K562 (cell line): ENCODE data around the gene BTF3L4. TPM values are rescaled to one million over a fixed set of nuclear protein-coding genes. Genes with fewer than 3 reads are reported as not detected.

ENCODE experiments used
- ATAC-seq: fragments of 200-7000 bp; cut with Tn5 transposase; 3 replicates; pipeline ENCODE4 v1.9.1; 2020; ENCODE audit warnings: moderate library complexity
- BruUV-seq: library from RNA; stranded (reverse); fragments of 400-500 nt; replicated peaks from 2 replicates; lab custom pipeline; 2021; lab: Mats Ljungman, UMichigan
- CTCF ChIA-PET: fragments of 300-600 bp; formaldehyde crosslinking; extraction: SDS; loops from one replicate; lab custom pipeline; 2021; ENCODE audit warnings: low intra/inter-chr PET ratio; lab: Yijun Ruan, JAX
- POLR2A ChIA-PET: fragments of 300-600, 350-650 bp; sonication (Branson Sonifier 250); formaldehyde crosslinking; extraction: SDS; loops from one replicate; lab custom pipeline; 2021; ENCODE audit warnings: antibody characterized with exemption, inconsistent platforms; lab: Yijun Ruan, JAX
- DNase-seq, 4 experiments: peaks; one replicate each; pipeline versions ENCODE4 v3.0.0 to v3.0.0-alpha.2; 2011 to 2018; ENCODE audit warnings: low spot score in 3 of 4, mixed read lengths in 3 of 4; ENCODE audit errors: extremely low read depth in 1 of 4
- FAIRE-seq: peaks from 2 replicates; lab custom pipeline; 2011; peaks lifted over from hg19 to GRCh38; lab: Jason Lieb, UNC
- H2AFZ ChIP-seq: 2 replicates; pipeline ENCODE4 v1.6.0; 2011; ENCODE audit warnings: low read depth, low read length, control low read depth, inconsistent platforms
- H3K27ac ChIP-seq: fragments of 200-600 bp; 3 replicates; pipeline ENCODE4 v1.8.0; 2011; ENCODE audit warnings: low read depth, mild to moderate bottlenecking, control low read depth, inconsistent platforms, low read length, moderate library complexity, mixed read lengths; ENCODE audit errors: extremely low read depth
- H3K27me3 ChIP-seq, 2 experiments: fragments of 300-600 bp in 1 of 2; 2 replicates in 1 of 2; 3 replicates in 1 of 2; pipeline versions ENCODE4 v1.6.0 to v1.8.0; 2011; ENCODE audit warnings: inconsistent platforms in 2 of 2, low read length in 2 of 2, mild to moderate bottlenecking in 1 of 2, mixed read lengths in 1 of 2, moderate library complexity in 1 of 2; ENCODE audit not compliant: control insufficient read depth in 2 of 2, insufficient read depth in 2 of 2
- H3K36me3 ChIP-seq: fragments of 300-600 bp; 3 replicates; pipeline ENCODE4 v1.8.0; 2011; ENCODE audit warnings: mild to moderate bottlenecking, low read length, inconsistent platforms; ENCODE audit not compliant: control insufficient read depth, insufficient read depth
- H3K4me1 ChIP-seq, 2 experiments: fragments of 200-600 bp in 1 of 2; replicated peaks in 1 of 2; 2 replicates in 1 of 2; 3 replicates in 1 of 2; pipeline versions ENCODE4 v1.5.1 to v1.8.0; 2011; ENCODE audit warnings: inconsistent platforms in 2 of 2, low read length in 2 of 2, mild to moderate bottlenecking in 1 of 2, mixed read lengths in 1 of 2, moderate library complexity in 1 of 2; ENCODE audit not compliant: control insufficient read depth in 2 of 2, insufficient read depth in 2 of 2
- H3K4me2 ChIP-seq: 2 replicates; pipeline ENCODE4 v1.6.1; 2011; ENCODE audit warnings: low read length, control low read depth, inconsistent platforms, mixed read lengths; ENCODE audit not compliant: insufficient read depth
- H3K4me3 ChIP-seq: fragments of 200-600 bp; sonication (generic), shearing (Covaris generic); 2 replicates; pipeline ENCODE4 v1.5.1; 2016; ENCODE audit warnings: control low read depth, inconsistent platforms
- H3K79me2 ChIP-seq: fragments of 200-600 bp; 3 replicates; pipeline ENCODE4 v1.8.0; 2011; ENCODE audit warnings: low read length, inconsistent platforms; ENCODE audit not compliant: control insufficient read depth, insufficient read depth
- H3K9ac ChIP-seq, 2 experiments: 2 replicates each; pipeline versions ENCODE4 v1.6.0 to v1.6.1; 2011; ENCODE audit warnings: low read depth in 2 of 2, low read length in 2 of 2, control low read depth in 1 of 2, inconsistent platforms in 1 of 2, mild to moderate bottlenecking in 1 of 2, mixed read lengths in 1 of 2; ENCODE audit not compliant: insufficient read depth in 1 of 2
- H3K9me1 ChIP-seq: one replicate; pipeline ENCODE4 v1.6.0; 2011; ENCODE audit warnings: inconsistent platforms, mild to moderate bottlenecking, low read length, moderate library complexity; ENCODE audit not compliant: control insufficient read depth, insufficient read depth
- H3K9me3 ChIP-seq: replicated peaks from 2 replicates; pipeline ENCODE4 v1.5.1; 2011; ENCODE audit warnings: low read depth, low read length, inconsistent platforms; ENCODE audit not compliant: control insufficient read depth, insufficient read depth
- H4K20me1 ChIP-seq: replicated peaks from 2 replicates; pipeline ENCODE4 v1.6.1; 2011; ENCODE audit warnings: low read length, inconsistent platforms, mixed read lengths; ENCODE audit not compliant: control insufficient read depth, insufficient read depth
- ARID2 ChIP-seq: fragments of 450-650 bp; IDR thresholded peaks from 2 replicates; pipeline ENCODE4 v1.6.1; 2017; ENCODE audit warnings: antibody characterized with exemption, mild to moderate bottlenecking
- ARID3A ChIP-seq: IDR thresholded peaks from 2 replicates; pipeline ENCODE4 v1.6.1; 2012; ENCODE audit warnings: low read depth, low read length, improper control_type of control experiment, borderline replicate concordance
- CBX3 ChIP-seq, 2 experiments: IDR thresholded peaks; 1 replicate in 1 of 2; 2 replicates in 1 of 2; pipeline ENCODE4 v1.6.1; 2012; ENCODE audit warnings: inconsistent platforms in 2 of 2, low read length in 2 of 2, borderline replicate concordance in 1 of 2, control low read depth in 1 of 2
- FOXA3 ChIP-seq, 2 experiments: fragments of 450-650 bp in 1 of 2; sonication (generic) in 1 of 2; formaldehyde crosslinking; IDR thresholded peaks in 1 of 2; conservative IDR thresholded peaks in 1 of 2; 2 replicates each; pipeline versions ENCODE4 v1.4.0 to v1.8.0; 2020 to 2022; ENCODE audit warnings: mild to moderate bottlenecking in 2 of 2, missing genetic modification reagents in 1 of 2
- HCFC1 ChIP-seq: IDR thresholded peaks from 2 replicates; pipeline ENCODE4 v1.6.1; 2012; ENCODE audit warnings: low read depth, low read length, improper control_type of control experiment
- HDAC1 ChIP-seq, 2 experiments: fragments of 450-650 bp; IDR thresholded peaks; 2 replicates each; pipeline ENCODE4 v1.6.1; 2016 to 2017; ENCODE audit warnings: inconsistent platforms in 1 of 2, mild to moderate bottlenecking in 1 of 2, moderate library complexity in 1 of 2
- MAFF ChIP-seq: IDR thresholded peaks from 2 replicates; pipeline ENCODE4 v1.6.1; 2012; ENCODE audit warnings: low read length, improper control_type of control experiment
- NCOR1 ChIP-seq: fragments of 450-650 bp; IDR thresholded peaks from 2 replicates; pipeline ENCODE4 v1.6.1; 2016; ENCODE audit warnings: mild to moderate bottlenecking, moderate library complexity
- NR2C2 ChIP-seq, 2 experiments: fragments of 200-800 bp in 1 of 2; sonication (Bioruptor generic) in 1 of 2; sonication (generic) in 1 of 2; formaldehyde crosslinking in 1 of 2; IDR thresholded peaks; 2 replicates each; pipeline versions ENCODE4 v1.6.1 to v1.8.0; 2016 to 2022; ENCODE audit warnings: mild to moderate bottlenecking in 1 of 2, missing compliant biosample characterization in 1 of 2, missing genetic modification characterization in 1 of 2, missing genetic modification reagents in 1 of 2
- POLR2A ChIP-seq: fragments of 450-650 bp; conservative IDR thresholded peaks from 2 replicates; pipeline ENCODE4 v1.6.1; 2016
- SPI1 ChIP-seq: IDR thresholded peaks from 2 replicates; pipeline ENCODE4 v1.6.1; 2011; ENCODE audit warnings: low read depth, low read length, control low read depth, borderline replicate concordance
- XRCC3 ChIP-seq: fragments of 450-650 bp; IDR thresholded peaks from 2 replicates; pipeline ENCODE4 v1.6.1; 2017; ENCODE audit warnings: mild to moderate bottlenecking, moderate library complexity
- ZC3H4 ChIP-seq: sonication (generic); formaldehyde crosslinking; IDR thresholded peaks from 2 replicates; pipeline ENCODE4 v1.9.0; 2021; ENCODE audit warnings: missing genetic modification reagents, borderline replicate concordance
- ZC3H8 ChIP-seq: fragments of 450-650 bp; IDR thresholded peaks from 2 replicates; pipeline ENCODE4 v1.6.1; 2017
- ZNF232 ChIP-seq: sonication (generic); formaldehyde crosslinking; IDR thresholded peaks from 2 replicates; pipeline ENCODE4 v1.8.0; 2022; ENCODE audit warnings: mild to moderate bottlenecking, missing genetic modification reagents
- ZNF780A ChIP-seq: fragments of 250-450 bp; sonication (Bioruptor Pico); IDR thresholded peaks from 2 replicates; pipeline ENCODE4 v1.5.0; 2021; ENCODE audit warnings: mild to moderate bottlenecking
- ZSCAN29 ChIP-seq: fragments of 450-650 bp; IDR thresholded peaks from 2 replicates; pipeline ENCODE4 v1.6.1; 2017
- WGBS: fragments of 100-300 bp; shearing (Covaris generic); methylation state at CpG from one replicate; pipeline ENCODE4 v1.1.6; 2016; ENCODE audit warnings: low coverage, mixed read lengths; ENCODE audit not compliant: insufficient coverage; ENCODE audit errors: missing lambda C conversion rate; 5-methylcytosine and 5-hydroxymethylcytosine counted together
- in situ Hi-C: fragments of 300-500 bp; cut with MboI; formaldehyde crosslinking; loops from 4 replicates; pipeline ENCODE4 v1.15.0; 2018; ENCODE audit warnings: inconsistent platforms, mixed read lengths
- intact Hi-C: fragments of 100-400 bp; cut with micrococcal nuclease; formaldehyde crosslinking; loops from 2 replicates; pipeline ENCODE4 v1.14.2; 2022
- polyA plus RNA-seq, 8 experiments: library from polyadenylated mRNA; depleted of rRNA in 4 of 8; stranded (reverse) in 5 of 8; unstranded in 3 of 8; fragments of >200 nt; fragmentation: Nextera tagmentation in 2 of 8; fragmentation: Illumina TruSeq in 1 of 8; extraction: Ambion mirVana in 2 of 8; extraction: Trizol in 1 of 8; gene quantifications; 2 replicates each; pipeline versions ENCODE4 v1.2.1 to v1.2.3, GENCODE V29; 2011 to 2014; ENCODE audit warnings: inconsistent platforms in 1 of 8, missing spikeins in 1 of 8
- total RNA-seq, 7 experiments: library from RNA; depleted of rRNA in 6 of 7; stranded (reverse); fragments of >200 nt in 6 of 7; fragmentation: Illumina TruSeq in 2 of 7; extraction: Trizol in 2 of 7; gene quantifications; 2 replicates each; pipeline versions ENCODE4 v1.2.1 to v1.2.3, GENCODE V29; 2011 to 2021; ENCODE audit warnings: low replicate concordance in 1 of 7
- TF ChIP-seq, protein P1 (sequence below): sonication (generic); IDR thresholded peaks from 2 replicates; pipeline ENCODE4 v1.6.1; 2016
- TF ChIP-seq, protein P2 (sequence below): conservative IDR thresholded peaks from 2 replicates; pipeline ENCODE4 v1.6.1; 2011; ENCODE audit warnings: low read depth, mild to moderate bottlenecking, low read length; ENCODE audit not compliant: control insufficient read depth

The BTF3L4 gene
- total and polyA plus RNA-seq, 9 of the 15 experiments (the other 6 are each of a cell fraction or from before 2014, with no cell fraction given), result 40.1 to 106 (median 88.8) TPM

DNA sequence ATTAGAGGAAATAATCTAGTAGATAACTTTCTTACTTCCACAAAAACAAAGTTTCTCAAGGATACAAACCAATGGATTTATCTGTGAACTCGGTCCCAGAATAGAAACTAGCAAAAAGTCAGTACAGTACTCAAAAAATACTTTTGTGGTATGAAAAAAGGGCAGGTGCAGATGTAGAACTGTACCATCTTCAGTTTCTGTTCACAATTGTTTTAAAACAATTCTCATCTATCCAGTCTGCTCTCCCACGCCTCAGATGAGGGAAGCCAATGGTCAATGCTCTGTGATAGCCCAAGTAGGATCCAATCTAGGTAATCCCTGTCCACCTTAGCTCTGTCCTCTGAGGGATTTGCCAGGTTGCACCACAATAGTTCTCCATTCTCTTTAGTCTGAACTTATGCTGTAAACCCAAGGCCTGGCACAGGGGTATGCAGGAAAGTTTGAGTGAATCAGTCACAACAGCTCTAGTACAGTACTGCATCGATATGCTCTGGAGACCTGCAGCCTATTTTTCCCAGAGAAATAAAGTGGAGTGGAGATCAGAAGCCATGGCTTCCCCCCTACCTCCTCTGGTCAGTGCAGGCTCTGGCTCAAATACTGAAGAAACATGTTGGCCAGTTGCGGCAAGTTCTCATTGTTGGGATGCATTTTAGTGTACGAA lies 23.8 kb upstream of the BTF3L4 start (continued):
- TF ChIP-seq ARID2 (no peak), NR2C2 (CRISPR knock-in tag; IDR thresholded peaks at IDR 0.05) (no peak), NR2C2 (tag; IDR thresholded peaks at IDR 0.05) (no peak), MAFF (no peak), POLR2A (no peak), ZNF232 (CRISPR knock-in tag) (0 out of 2 replicates have a peak, but pooled peaks have one; percentile 10), ZC3H8 (no peak), ZC3H4 (0 out of 2 replicates have a peak, but pooled peaks have one; percentile 66), FOXA3 (CRISPR knock-in tag; conservative IDR thresholded peaks at IDR 0.05 in 1 of 2, IDR thresholded peaks at IDR 0.05 in 1 of 2) (peak in 1 of 2 experiments; percentile 53; a peak in 1 of 4 replicates), ZNF780A (CRISPR knock-in tag) (0 out of 2 replicates have a peak, but pooled peaks have one; percentile 43)
- TF ChIP-seq, protein P1, sequence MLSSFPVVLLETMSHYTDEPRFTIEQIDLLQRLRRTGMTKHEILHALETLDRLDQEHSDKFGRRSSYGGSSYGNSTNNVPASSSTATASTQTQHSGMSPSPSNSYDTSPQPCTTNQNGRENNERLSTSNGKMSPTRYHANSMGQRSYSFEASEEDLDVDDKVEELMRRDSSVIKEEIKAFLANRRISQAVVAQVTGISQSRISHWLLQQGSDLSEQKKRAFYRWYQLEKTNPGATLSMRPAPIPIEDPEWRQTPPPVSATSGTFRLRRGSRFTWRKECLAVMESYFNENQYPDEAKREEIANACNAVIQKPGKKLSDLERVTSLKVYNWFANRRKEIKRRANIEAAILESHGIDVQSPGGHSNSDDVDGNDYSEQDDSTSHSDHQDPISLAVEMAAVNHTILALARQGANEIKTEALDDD, result 0 out of 2 replicates have a peak, but pooled peaks have one; percentile 26

GRCh38 chr1:52032785-52033131 lies 23.3 kb upstream of the BTF3L4 start:
- in situ Hi-C loops, result no loop called here
- H2AFZ ChIP-seq, result peak overlapping the region; percentile 93
- peak overlapping the region; percentile 94 for H3K4me2 ChIP-seq
- peak overlapping the region; percentile 66 for H3K4me3 ChIP-seq
- FAIRE-seq (no peak), ATAC-seq (peak; percentile 75), DNase-seq (peak; percentile 48 to 68 (median 54))
- ChIA-PET POLR2A (interaction anchor here (0.6 to 2.7 kb wide), 11 partner anchors 10 to 513 kb away, joined by 3 to 15 read pairs (median 5); no protein-coding TSS in a partner anchor), CTCF (no interaction called here)
- peaks cover 37% of the 10 kb centered on the region for H3K79me2 ChIP-seq
- peak overlapping the region; percentile 88 to 100 for H3K9ac ChIP-seq
- BruUV-seq, result no TSS peak
- intact Hi-C loops, result loop anchor here (1.0 kb wide), 1 partner anchor 23 kb away; the partner anchor contains the start of gene TXNDC12
- H3K27me3 ChIP-seq, result no peaks in the 10 kb centered on the region
- 0% methylated on average over 24 of the region's 24 CpGs for WGBS
- H3K9me1 ChIP-seq, result no peaks in the 10 kb centered on the region
- no peaks in the 10 kb centered on the region for H3K9me3 ChIP-seq
- H3K36me3 ChIP-seq, result peaks cover 34% of the 10 kb centered on the region
- H3K4me1 ChIP-seq, result peaks cover 12 to 17% of the 10 kb centered on the region in 2 experiments; a peak in 4 of 5 replicates
- peak overlapping the region; percentile 88 for H3K27ac ChIP-seq
- peaks cover 17% of the 10 kb centered on the region for H4K20me1 ChIP-seq
- no peak for TF ChIP-seq NCOR1
- no peak for TF ChIP-seq ARID3A
- TF ChIP-seq HCFC1, result 0 out of 2 replicates have a peak, but pooled peaks have one; percentile 2
- TF ChIP-seq ZSCAN29, result peak; percentile 98
- TF ChIP-seq, protein P2, sequence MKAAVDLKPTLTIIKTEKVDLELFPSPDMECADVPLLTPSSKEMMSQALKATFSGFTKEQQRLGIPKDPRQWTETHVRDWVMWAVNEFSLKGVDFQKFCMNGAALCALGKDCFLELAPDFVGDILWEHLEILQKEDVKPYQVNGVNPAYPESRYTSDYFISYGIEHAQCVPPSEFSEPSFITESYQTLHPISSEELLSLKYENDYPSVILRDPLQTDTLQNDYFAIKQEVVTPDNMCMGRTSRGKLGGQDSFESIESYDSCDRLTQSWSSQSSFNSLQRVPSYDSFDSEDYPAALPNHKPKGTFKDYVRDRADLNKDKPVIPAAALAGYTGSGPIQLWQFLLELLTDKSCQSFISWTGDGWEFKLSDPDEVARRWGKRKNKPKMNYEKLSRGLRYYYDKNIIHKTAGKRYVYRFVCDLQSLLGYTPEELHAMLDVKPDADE, result no peak
- TF ChIP-seq XRCC3, result no peak
- TF ChIP-seq SPI1, result no peak
- peak in 1 of 2 experiments; percentile 18; a peak in 1 of 4 replicates for TF ChIP-seq HDAC1 (IDR thresholded peaks at IDR 0.05)
- TF ChIP-seq CBX3 (IDR thresholded peaks at IDR 0.05; ENCODE audit: borderline replicate concordance in 1 of 2, low read length in 2 of 2), result no peak
